Breast epithelium (tissue), 3 donors: Measurements from ENCODE around the gene ELOVL6.

Experiments used
- POLR2A ChIP-seq: fragments of 450-650 bp; IDR thresholded peaks from one replicate; pipeline ENCODE4 v1.6.1; 2016; ENCODE audit warnings: antibody characterized with exemption, mild to moderate bottlenecking, moderate library complexity
- POLR2AphosphoS5 ChIP-seq, 3 donors: sonication (generic); formaldehyde crosslinking; IDR thresholded peaks; one replicate each; pipeline ENCODE4 v1.6.1; 2017; ENCODE audit warnings: antibody characterized with exemption in 3 of 3
- TF ChIP-seq, protein P1 (sequence below), 3 donors: fragments of 450-650 bp; IDR thresholded peaks; one replicate each; pipeline ENCODE4 v1.5.1; 2016 to 2017; ENCODE audit warnings: antibody characterized with exemption in 3 of 3, mild to moderate bottlenecking in 3 of 3, moderate library complexity in 3 of 3

DNA sequence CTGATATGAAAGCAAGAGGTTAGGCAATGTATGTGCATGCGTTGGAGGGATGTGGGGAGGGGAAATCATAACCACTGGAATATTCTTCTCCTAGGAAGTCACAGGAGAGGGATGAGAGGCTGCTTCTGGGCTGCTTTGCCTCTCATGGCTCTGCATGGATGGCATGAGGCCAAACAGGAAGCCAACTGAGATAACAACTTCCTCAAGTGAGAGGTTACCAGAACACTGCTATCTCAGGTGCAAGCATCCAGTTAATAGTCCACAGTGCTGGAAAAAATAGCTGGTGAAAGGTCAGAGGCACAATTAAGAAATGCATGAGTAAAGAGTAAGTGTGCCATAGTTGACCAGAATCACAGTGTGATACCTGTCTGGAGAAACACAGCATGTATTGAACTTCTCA, 113.3 kb downstream of the ELOVL6 start:
- TF ChIP-seq POLR2AphosphoS5 (IDR thresholded peaks at IDR 0.05) (no peak), POLR2A (no peak)
- TF ChIP-seq, protein P1, sequence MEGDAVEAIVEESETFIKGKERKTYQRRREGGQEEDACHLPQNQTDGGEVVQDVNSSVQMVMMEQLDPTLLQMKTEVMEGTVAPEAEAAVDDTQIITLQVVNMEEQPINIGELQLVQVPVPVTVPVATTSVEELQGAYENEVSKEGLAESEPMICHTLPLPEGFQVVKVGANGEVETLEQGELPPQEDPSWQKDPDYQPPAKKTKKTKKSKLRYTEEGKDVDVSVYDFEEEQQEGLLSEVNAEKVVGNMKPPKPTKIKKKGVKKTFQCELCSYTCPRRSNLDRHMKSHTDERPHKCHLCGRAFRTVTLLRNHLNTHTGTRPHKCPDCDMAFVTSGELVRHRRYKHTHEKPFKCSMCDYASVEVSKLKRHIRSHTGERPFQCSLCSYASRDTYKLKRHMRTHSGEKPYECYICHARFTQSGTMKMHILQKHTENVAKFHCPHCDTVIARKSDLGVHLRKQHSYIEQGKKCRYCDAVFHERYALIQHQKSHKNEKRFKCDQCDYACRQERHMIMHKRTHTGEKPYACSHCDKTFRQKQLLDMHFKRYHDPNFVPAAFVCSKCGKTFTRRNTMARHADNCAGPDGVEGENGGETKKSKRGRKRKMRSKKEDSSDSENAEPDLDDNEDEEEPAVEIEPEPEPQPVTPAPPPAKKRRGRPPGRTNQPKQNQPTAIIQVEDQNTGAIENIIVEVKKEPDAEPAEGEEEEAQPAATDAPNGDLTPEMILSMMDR (IDR thresholded peaks at IDR 0.05), result no peak
